GM12878 (cell line): ENCODE data around the gene ANTKMT. TPM values are rescaled to one million over a fixed set of nuclear protein-coding genes. Genes with fewer than 3 reads are reported as not detected.
"Not testable (repeated sequence)": the region's sequence is repeated elsewhere in the genome, so short reads cannot be mapped to it uniquely, and the experiment has no call there.

ENCODE experiments used
- ATAC-seq: fragments of 200-7000 bp; cut with Tn5 transposase; 3 replicates; pipeline ENCODE4 v1.9.1; 2020; ENCODE audit warnings: mild to moderate bottlenecking, moderate library complexity
- BruUV-seq: library from RNA; stranded (reverse); fragments of 400-500 nt; replicated peaks from 2 replicates; lab custom pipeline; 2021; lab: Mats Ljungman, UMichigan
- CTCF ChIA-PET: fragments of 300-600 bp; sonication (Branson Sonifier 250); formaldehyde crosslinking; extraction: SDS; loops from one replicate; lab custom pipeline; 2021; ENCODE audit warnings: inconsistent platforms; lab: Yijun Ruan, JAX
- POLR2A ChIA-PET: fragments of 350-600 bp; formaldehyde crosslinking; extraction: SDS; loops from one replicate; lab custom pipeline; 2021; ENCODE audit warnings: inconsistent platforms; lab: Charles Lee
- RAD21 ChIA-PET: fragments of 300-600 bp; sonication (Branson Sonifier 250); formaldehyde crosslinking; loops from one replicate; lab custom pipeline; 2023; ENCODE audit warnings: antibody characterized with exemption; ENCODE audit not compliant: unreplicated experiment; lab: Charles Lee
- SMC1A ChIA-PET: fragments of 300-600 bp; sonication (Branson Sonifier 250); formaldehyde crosslinking; loops from one replicate; lab custom pipeline; 2023; ENCODE audit not compliant: unreplicated experiment, uncharacterized antibody; lab: Charles Lee
- DNase-seq: peaks from one replicate; pipeline ENCODE4 v3.0.0-alpha.2; 2011; ENCODE audit warnings: low read depth, low spot score
- FAIRE-seq: peaks from 3 replicates; lab custom pipeline; 2011; peaks lifted over from hg19 to GRCh38; lab: Jason Lieb, UNC
- H2AFZ ChIP-seq: 2 replicates; pipeline ENCODE4 v1.6.0; 2011; ENCODE audit warnings: low read depth, low read length, control low read depth; ENCODE audit not compliant: control insufficient read depth
- H3K27ac ChIP-seq: 2 replicates; pipeline ENCODE4 v1.5.1; 2011; ENCODE audit warnings: control low read depth; ENCODE audit not compliant: control insufficient read depth, insufficient read depth
- H3K27me3 ChIP-seq, 2 experiments: replicated peaks in 1 of 2; 2 replicates each; pipeline versions ENCODE4 v1.6.0 to v1.6.1; 2011; ENCODE audit warnings: low read length in 1 of 2; ENCODE audit not compliant: control insufficient read depth in 2 of 2, insufficient read depth in 2 of 2
- H3K36me3 ChIP-seq, 2 experiments: 2 replicates each; pipeline ENCODE4 v1.5.1; 2011; ENCODE audit warnings: low read length in 1 of 2; ENCODE audit not compliant: control insufficient read depth in 2 of 2, insufficient read depth in 2 of 2
- H3K4me1 ChIP-seq: 2 replicates; pipeline ENCODE4 v1.6.1; 2011; ENCODE audit warnings: mild to moderate bottlenecking, low read length, moderate library complexity, mixed read lengths; ENCODE audit not compliant: control insufficient read depth, insufficient read depth
- H3K4me2 ChIP-seq: 2 replicates; pipeline ENCODE4 v1.6.0; 2011; ENCODE audit warnings: control low read depth; ENCODE audit not compliant: control insufficient read depth, insufficient read depth
- H3K4me3 ChIP-seq: fragments of 200-600 bp; sonication (generic); 2 replicates; pipeline ENCODE4 v1.5.1; 2016
- H3K79me2 ChIP-seq: 2 replicates; pipeline ENCODE4 v1.6.0; 2011; ENCODE audit warnings: low read length; ENCODE audit not compliant: control insufficient read depth, insufficient read depth
- H3K9ac ChIP-seq: 2 replicates; pipeline ENCODE4 v1.8.0; 2011; ENCODE audit warnings: low read length, control low read depth, mixed read lengths; ENCODE audit not compliant: control insufficient read depth, insufficient read depth
- H3K9me3 ChIP-seq: replicated peaks from 3 replicates; pipeline ENCODE4 v1.5.1; 2011; ENCODE audit warnings: mild to moderate bottlenecking, low read length; ENCODE audit not compliant: control insufficient read depth, insufficient read depth
- H4K20me1 ChIP-seq: 2 replicates; pipeline ENCODE4 v1.6.0; 2011; ENCODE audit not compliant: control insufficient read depth, insufficient read depth
- ASH2L ChIP-seq: fragments of 300-600, 200-600 bp; sonication (generic); IDR thresholded peaks from 2 replicates; pipeline ENCODE4 v1.6.1; 2017; ENCODE audit warnings: low read depth, mild to moderate bottlenecking, borderline replicate concordance
- E2F4 ChIP-seq: IDR thresholded peaks from 2 replicates; pipeline ENCODE4 v1.6.1; 2012; ENCODE audit warnings: low read depth, low read length, improper control_type of control experiment
- EGR1 ChIP-seq, 2 experiments: IDR thresholded peaks; 1 replicate in 1 of 2; 2 replicates in 1 of 2; pipeline ENCODE4 v1.6.1; 2011 to 2012; ENCODE audit warnings: low read depth in 2 of 2, low read length in 2 of 2, borderline replicate concordance in 1 of 2, mild to moderate bottlenecking in 1 of 2, moderate library complexity in 1 of 2
- HSF1 ChIP-seq: fragments of 150-350 bp; IDR thresholded peaks from 2 replicates; pipeline ENCODE4 v1.6.1; 2014; ENCODE audit warnings: mild to moderate bottlenecking, low read depth, low read length
- MEF2B ChIP-seq: fragments of 450-650 bp; IDR thresholded peaks from 2 replicates; pipeline ENCODE4 v1.6.1; 2018; ENCODE audit warnings: mild to moderate bottlenecking, moderate library complexity; ENCODE audit not compliant: partially characterized antibody, poor library complexity, severe bottlenecking
- NFXL1 ChIP-seq: fragments of 450-650 bp; IDR thresholded peaks from 2 replicates; pipeline ENCODE4 v1.6.1; 2017; ENCODE audit warnings: antibody characterized with exemption, mild to moderate bottlenecking, borderline replicate concordance
- NKRF ChIP-seq: fragments of 450-650 bp; conservative IDR thresholded peaks from 2 replicates; pipeline ENCODE4 v1.6.1; 2017; ENCODE audit warnings: mild to moderate bottlenecking, moderate library complexity
- USF1 ChIP-seq: IDR thresholded peaks from 2 replicates; pipeline ENCODE4 v1.6.1; 2011; ENCODE audit warnings: borderline replicate concordance, low read depth, mild to moderate bottlenecking, moderate library complexity, mixed read lengths, low read length; ENCODE audit not compliant: insufficient read depth; ENCODE audit errors: extremely low read length
- WGBS: methylation state at CpG from one replicate; pipeline ENCODE4 v1.1.6; 2016; ENCODE audit warnings: low lambda C conversion rate; ENCODE audit not compliant: insufficient replicate concordance, insufficient coverage; ENCODE audit errors: missing lambda C conversion rate; 5-methylcytosine and 5-hydroxymethylcytosine counted together
- in situ Hi-C: fragments of 300-500 bp; cut with MboI; formaldehyde crosslinking; loops from 9 replicates; pipeline ENCODE4 v1.14.3; 2018; ENCODE audit warnings: mixed read lengths
- intact Hi-C: fragments of 100-400 bp; cut with micrococcal nuclease; formaldehyde crosslinking; loops from one replicate; pipeline ENCODE4 v1.14.2; 2022; ENCODE audit not compliant: unreplicated experiment
- polyA plus RNA-seq, 11 experiments: library from polyadenylated mRNA; depleted of rRNA in 4 of 11; unstranded in 6 of 11; stranded (reverse) in 5 of 11; fragments of >200 nt; fragmentation: Nextera tagmentation in 4 of 11; fragmentation: Illumina TruSeq in 1 of 11; extraction: Ambion mirVana in 4 of 11; extraction: Trizol in 1 of 11; gene quantifications; 1 replicate in 1 of 11; 2 replicates in 10 of 11; pipeline versions ENCODE4 v1.2.1 to v1.2.3, GENCODE V29; 2011 to 2016; ENCODE audit warnings: inconsistent platforms in 2 of 11, missing spikeins in 2 of 11, low read depth in 1 of 11
- total RNA-seq, 4 experiments: library from RNA; depleted of rRNA in 3 of 4; stranded (reverse); fragments of >200 nt in 3 of 4; fragmentation: Illumina TruSeq in 1 of 4; extraction: Trizol in 1 of 4; gene quantifications; 2 replicates each; pipeline versions ENCODE4 v1.2.1 to v1.2.3, GENCODE V29; 2013 to 2021

The ANTKMT gene
- total and polyA plus RNA-seq, 10 of the 15 experiments (the other 5 are each of a cell fraction or from before 2014, with no cell fraction given), result 0.58 to 60.5 (median 25.8) TPM

- Histone ChIP-seq H3K36me3 (no peaks in the 10 kb centered on the region), H4K20me1 (no peaks in the 10 kb centered on the region), H3K27me3 (no peaks in the 10 kb centered on the region; a peak in 2 of 4 replicates), H3K4me3 (no peak overlapping the region), H2AFZ (no peak overlapping the region), H3K9ac (no peak overlapping the region), H3K4me1 (no peaks in the 10 kb centered on the region), H3K79me2 (no peaks in the 10 kb centered on the region), H3K9me3 (no peaks in the 10 kb centered on the region; the same call in 2 of the 3 replicates), H3K27ac (no peak overlapping the region), H3K4me2 (no peak overlapping the region)
- intact Hi-C loops, result no loop called here
- POLR2A ChIA-PET, result interaction anchor here (0.5 kb wide), 1 partner anchor 9 kb away, joined by 3 read pairs; no protein-coding TSS in a partner anchor
- DNase-seq, result no peak
- BruUV-seq, result no TSS peak
- no peak for ATAC-seq
- TF ChIP-seq E2F4 (no peak), ASH2L (no peak), NKRF (no peak), HSF1 (no peak), USF1 (no peak), EGR1 (IDR thresholded peaks at IDR 0.05; ENCODE audit: borderline replicate concordance in 1 of 2, low read depth in 2 of 2, low read length in 2 of 2) (no peak), NFXL1 (no peak), MEF2B (no peak)
- in situ Hi-C loops, result no loop called here
- WGBS, result 35% methylated on average over 10 of the region's 10 CpGs
- CTCF ChIA-PET, result no interaction called here
- RAD21 ChIA-PET, result no interaction called here
- SMC1A ChIA-PET, result no interaction called here
- FAIRE-seq, result no peak
Observed at GRCh38 chr16:752007-752312, 31.0 kb downstream of the ANTKMT start.

- FAIRE-seq, H3K9ac ChIP-seq, H3K27me3 ChIP-seq, H2AFZ ChIP-seq, POLR2A ChIA-PET, H3K27ac ChIP-seq, H3K4me2 ChIP-seq, H3K4me1 ChIP-seq, H3K4me3 ChIP-seq, in situ Hi-C loops, intact Hi-C loops, CTCF ChIA-PET, H3K36me3 ChIP-seq, SMC1A ChIA-PET, BruUV-seq, H3K9me3 ChIP-seq, DNase-seq, H4K20me1 ChIP-seq, H3K79me2 ChIP-seq, ATAC-seq: not testable (repeated sequence)
- WGBS, result 59% methylated on average over 11 of the region's 11 CpGs
- RAD21 ChIA-PET, result interaction anchor here (0.5 to 0.6 kb wide), 2 partner anchors 311 to 387 kb away, joined by 3 read pairs; no protein-coding TSS in a partner anchor
Observed at GRCh38 chr16:754121-754607, 33.2 kb downstream of the ANTKMT start.
